HG03457 (cell line): Measurements from ENCODE around the gene EPM2A.
"Not testable (repeated sequence)": the region's sequence is repeated elsewhere in the genome, so short reads cannot be mapped to it uniquely, and the experiment has no call there.

Experiments used
- ATAC-seq: cut with Tn5 transposase; IDR thresholded peaks from one replicate; pipeline ENCODE4 v1.9.1; 2021; ENCODE audit warnings: moderate number of reproducible peaks; ENCODE audit not compliant: unreplicated experiment

Gene EPM2A

DNA sequence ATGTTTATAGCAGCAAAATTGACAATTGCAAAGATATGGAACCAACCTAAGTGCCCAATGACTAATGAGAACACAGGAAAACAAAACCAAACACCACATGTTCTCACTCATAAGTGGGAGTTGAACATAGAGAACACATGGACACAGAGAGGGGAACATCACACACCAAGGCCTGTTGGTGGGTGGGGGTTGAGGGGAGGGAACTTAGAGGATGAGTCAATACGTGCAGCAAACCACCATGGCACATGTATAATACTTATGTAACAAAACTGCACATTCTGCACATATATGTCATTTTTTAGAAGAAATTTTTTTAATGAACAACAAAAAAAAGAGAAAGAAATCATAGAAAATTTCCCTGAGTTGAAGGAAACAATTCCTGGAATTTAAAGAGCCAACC is 3.9 kb downstream of the EPM2A start:
- ATAC-seq: no peak

DNA sequence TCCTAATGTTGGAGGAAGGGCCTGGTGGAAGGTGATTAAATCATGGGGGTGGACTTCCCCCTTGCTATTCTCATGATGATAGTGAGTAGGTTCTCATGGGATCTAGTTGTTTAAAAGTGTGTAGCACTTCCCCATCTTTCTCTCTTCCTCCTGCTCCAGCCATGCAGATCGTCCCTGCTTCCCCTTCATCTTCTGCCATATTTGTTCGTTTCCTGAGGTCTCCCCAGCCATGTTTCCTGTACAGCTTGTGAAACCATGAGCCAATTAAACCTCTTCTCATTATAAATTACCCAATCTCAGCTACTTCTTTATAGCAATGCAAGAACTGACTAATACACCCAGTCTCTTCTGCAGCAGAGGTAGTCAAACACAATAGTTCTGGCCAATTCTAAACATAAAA is 5.4 kb downstream of the EPM2A start:
- ATAC-seq: no peak

DNA sequence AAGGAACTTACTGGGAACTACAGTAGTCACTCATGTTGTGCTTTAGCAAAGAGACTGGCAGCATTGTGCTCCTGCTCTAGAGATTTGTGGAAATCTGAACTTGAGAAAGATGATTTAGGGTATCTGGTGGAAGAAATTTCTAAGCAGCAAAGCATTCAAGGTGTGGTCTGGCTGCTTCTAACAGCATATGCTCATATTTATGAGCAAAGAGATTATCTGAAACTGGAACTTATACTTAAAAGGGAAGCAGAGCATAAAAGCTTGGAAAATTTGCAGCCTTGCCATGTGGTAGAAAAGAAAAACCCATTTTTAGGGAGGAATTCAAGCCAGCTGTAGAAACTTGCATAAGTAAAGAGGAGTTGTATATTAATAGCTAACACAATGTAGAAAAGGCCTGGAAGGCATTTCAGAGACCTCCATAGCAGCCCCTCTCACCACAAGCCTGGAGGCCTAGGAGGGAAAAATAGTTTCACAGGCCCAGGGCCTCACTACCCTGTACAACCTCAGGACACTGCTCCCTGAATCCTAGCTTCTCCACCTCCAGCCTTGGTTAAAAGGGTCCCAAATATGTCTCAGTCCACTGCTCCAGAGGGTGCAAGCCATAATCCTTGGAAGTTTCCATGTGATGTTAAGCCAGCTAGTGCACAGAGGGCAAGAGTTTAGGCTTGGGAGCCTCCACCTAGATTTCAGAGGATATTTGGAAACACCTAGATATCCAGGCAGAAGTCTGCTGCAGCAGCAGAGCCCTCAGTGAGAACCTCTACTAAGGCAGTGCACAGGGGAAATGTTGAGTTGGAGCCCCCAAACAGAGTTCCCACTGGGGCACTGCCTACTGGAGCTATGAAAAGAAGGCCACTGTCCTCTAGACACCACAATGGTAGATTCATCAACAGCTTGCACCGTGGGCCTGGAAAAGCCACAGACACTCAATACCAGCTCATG is 6.6 kb downstream of the EPM2A start:
- no peak for ATAC-seq

DNA sequence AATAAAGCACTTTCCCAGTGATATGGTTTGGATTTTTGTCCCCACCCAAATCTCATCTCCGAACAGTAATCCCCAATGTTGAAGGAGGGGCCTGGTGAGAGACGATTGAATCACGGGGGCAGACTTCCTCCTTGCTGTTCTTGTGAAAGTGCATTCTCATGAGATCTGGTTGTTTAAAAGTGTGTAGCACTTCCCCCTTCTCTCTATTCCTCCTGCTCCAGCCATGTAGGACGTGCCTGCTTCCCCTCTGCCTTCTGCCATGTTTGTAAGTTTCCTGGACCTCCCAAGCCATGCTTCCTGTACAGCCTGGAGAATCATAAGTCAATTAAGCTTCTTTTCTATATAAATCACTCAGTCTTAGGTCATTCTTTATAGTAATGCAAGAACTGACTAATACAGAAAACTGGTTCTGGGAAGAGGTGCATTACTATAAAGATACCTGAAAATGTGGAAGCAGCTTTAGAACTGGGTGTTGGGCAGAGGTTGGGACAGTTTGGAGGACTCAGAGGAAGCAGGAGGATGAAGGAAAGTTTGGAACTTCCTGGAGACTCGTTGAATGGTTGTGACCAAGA is 7.4 kb downstream of the EPM2A start:
- ATAC-seq: no peak

DNA sequence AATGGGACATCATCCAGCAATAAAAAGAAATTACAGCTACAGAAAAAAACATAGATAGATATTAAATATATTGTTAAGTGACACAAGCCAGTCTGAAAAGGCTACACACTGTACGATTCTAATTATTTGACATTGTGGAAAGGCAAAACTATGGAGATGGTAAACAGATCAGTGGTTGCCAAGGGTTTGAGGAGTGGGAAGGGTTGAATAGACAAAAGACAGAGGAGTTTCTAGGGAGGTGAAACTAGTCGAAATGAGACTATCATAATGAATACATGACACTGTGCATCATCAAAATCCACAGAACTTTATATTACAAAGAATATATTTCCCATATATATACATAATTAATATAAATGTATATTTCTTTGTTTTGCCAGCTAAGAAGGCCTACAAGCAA is 9.8 kb downstream of the EPM2A start:
- ATAC-seq: no peak

DNA sequence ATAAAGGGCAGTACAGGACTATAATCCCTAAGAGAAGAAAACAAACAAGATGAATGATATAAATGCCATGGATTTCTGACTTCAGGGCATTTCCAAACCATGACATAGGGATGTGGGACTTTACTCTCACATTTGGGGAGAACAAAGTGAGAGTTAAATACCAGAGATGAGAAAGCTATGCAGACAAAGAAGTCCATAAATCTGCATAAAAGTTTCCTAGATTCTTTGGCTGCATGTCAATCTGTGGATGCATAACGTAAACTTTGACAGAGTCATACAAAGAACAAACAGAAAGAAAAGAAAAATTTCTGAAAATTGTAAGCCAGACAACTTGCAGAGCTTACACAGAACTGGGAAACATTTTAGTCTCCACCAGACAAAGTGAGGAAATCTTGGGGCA is 11.7 kb downstream of the EPM2A start:
- ATAC-seq: no peak

DNA sequence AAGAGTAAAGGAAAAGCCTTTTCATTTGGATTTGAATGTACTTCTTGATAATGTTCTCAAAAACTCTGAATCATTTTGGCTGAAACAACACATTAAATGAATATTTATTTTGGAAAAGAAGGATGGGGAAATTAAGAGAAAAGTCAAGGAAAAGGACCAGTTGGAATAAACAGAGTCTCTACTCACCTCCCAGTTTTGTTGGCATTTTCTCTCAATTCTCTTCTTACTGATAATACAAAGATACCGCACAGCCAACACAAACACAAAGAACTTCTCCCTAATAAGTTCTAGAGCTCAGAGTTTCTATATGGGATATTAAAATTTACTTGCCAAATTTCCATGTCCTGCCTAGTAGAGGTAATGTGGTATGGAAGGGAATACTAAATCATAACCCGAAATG is 13.1 kb downstream of the EPM2A start:
- no peak for ATAC-seq

DNA sequence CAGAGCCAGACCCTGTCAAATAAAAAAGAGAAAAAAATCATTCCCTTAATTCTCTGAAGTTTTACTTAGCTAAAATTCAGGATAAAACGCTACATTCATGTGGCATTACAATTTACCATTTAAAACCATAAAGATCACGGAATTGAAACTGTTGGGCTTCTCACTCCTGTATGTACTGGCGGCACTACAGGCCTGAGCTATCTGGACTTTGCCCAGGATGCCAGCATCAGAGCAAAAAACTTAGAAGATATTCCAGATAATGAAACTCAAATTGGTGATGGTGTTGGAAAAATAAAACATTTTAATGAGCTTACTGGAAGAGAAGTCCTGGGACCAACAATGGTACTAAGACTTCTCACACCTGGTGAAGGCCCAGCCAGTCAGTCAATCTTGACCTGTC is 14.2 kb downstream of the EPM2A start:
- no peak for ATAC-seq

DNA sequence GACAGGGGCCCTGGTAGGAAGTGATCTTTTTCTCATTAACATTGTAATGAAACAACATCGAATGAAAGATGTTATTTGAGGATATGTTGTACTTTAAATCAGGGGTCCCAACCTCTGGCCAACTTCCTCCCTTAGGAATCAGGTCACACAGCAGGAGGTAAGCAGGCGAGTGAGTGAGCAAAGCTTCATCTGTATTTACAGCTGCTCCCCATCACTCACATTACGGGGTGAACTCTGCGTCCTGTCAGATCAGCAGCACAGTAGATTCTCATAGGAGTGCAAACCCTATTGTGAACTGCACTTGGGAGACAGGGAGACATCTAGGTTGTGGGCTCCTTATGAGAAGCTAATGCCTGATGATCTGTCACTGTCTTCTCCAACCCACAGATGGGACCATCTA is 19.9 kb downstream of the EPM2A start:
- no peak for ATAC-seq

DNA sequence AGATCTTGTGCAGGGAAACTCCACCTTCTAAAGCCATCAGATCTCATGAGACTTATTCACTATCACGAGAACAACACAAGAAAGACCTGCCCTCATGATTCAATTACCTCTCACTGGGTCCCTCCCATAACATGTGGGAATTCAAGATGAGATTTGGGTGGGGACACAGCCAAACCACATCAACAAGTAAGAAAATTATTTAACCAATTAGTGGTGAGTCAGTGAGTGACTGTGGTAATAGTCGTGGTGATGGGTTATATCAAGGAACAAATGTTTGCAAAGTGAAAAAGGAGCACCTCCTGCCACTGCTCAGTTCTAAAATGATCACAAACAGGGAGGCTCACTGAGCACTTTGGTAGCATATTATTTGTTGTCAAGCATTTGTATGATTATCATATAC is 20.6 kb downstream of the EPM2A start:
- no peak for ATAC-seq

DNA sequence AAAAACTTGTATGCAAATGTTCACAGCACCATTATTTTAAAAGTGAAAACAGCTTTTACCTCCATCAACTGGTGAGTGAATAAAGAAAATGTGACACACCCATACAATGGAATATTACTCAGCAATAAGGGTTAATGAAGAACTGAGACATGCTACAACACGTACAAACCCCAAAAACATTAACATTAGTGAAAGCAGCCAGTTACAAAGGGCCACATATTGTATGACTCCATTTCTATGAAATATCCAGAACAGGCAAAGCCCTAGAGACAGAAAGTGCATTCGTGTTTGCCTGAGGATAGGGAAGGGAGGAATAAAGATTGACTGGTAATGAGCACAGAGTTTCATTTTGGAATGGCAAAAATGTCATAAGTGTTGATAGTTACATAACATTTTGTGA is 21.5 kb downstream of the EPM2A start:
- ATAC-seq: no peak

DNA sequence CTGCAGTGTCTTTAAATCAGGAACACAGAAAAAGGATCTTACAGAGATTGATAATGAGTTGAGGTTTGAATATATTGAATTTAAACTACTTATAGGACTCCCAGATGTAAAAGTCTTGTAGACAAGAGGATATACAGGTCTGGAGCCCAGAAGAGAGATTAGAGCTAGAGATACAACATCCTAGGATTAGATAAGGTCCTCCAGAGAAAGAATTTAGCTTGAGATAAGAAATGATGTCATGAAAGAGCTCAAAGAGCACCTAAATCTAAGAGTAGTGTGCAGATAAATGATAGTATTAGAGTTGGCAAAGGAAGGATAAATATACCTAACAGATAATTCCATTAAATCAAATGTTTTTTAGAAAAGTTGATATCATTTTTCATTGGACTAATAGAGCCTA is 23.9 kb downstream of the EPM2A start:
- no peak for ATAC-seq

DNA sequence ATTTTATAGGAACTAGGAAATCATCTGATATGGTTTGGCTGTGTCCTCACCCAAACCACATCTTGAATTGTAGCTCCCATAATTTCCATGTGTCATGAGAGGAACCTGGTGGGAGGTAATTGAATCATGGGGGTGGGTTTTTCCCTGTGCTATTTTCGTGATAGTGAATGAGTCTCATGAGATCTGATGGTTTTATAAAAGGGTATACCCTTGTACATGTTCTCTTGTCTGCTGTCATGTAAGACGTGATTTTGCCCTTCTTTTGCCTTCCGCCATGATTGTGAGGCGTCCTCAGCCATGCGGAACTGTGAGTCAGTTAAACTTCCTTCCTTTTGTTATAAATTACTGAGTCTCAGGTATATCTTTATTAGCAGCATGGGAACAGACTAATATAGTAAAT is 27.9 kb downstream of the EPM2A start:
- ATAC-seq: no peak

DNA sequence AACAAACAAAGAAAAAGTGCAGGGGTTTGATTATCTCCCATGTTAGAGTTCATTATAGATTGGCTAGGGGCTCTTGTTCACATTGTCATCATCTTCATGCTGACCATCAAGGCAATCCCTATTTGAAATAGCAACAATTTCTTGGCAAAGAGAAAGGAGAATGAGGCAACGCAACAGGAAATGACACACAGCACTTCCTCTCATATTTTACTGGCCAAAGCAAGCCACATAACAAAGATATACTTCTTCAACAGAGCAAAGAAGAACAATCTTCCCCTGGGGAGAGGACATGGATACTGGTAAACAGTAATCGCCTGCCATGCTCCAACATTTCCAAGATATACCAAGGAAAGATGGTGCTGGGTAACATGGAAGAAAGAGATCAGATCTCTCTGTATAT is 29.8 kb downstream of the EPM2A start:
- ATAC-seq: no peak

DNA sequence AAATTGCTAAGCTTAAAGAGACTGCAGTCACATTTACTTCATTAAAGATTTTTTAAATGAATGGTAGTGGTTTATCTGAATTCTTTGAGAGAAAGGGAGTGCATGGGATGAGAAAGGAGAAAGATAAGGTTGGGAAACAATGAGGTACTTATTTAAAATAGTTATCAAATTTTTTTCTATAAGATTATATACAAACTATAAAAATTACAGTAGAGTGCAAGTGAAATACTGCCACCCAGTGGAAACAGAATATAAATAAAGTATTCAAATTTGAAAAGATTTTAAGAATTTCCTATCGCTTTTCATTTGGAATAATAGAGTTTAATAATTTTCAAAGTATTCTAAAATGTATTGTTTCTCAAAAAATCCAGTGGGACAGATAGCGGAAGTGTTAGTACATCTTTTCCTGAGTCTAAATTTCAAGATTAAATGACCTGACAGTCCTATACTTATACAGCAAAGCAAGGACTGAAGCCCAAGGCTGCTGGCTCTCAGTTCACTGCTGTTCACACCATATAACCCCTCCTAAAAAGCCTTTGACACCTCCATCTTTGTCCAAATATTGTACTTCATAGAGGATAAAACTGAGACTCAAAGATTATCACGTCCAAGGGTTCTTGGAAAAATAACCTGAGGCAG is 31.1 kb downstream of the EPM2A start:
- ATAC-seq: no peak

DNA sequence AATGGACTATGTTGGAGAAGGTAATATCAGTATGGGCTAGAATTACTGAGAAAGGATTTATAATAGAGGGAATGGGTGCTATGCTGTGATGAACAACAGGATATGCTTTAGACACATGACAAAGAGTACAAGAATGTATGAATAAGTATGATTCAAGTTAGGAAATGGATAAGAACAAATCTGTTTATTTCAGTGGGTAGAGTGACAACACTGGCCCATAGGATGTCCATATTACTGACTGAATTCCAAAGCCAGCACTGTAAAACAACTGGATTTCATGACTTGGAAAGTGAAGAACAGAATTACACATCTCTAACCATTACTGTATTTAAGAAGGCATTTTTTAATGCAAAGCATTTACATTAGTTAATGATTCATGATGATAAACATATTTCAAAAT is 35.9 kb downstream of the EPM2A start:
- no peak for ATAC-seq

DNA sequence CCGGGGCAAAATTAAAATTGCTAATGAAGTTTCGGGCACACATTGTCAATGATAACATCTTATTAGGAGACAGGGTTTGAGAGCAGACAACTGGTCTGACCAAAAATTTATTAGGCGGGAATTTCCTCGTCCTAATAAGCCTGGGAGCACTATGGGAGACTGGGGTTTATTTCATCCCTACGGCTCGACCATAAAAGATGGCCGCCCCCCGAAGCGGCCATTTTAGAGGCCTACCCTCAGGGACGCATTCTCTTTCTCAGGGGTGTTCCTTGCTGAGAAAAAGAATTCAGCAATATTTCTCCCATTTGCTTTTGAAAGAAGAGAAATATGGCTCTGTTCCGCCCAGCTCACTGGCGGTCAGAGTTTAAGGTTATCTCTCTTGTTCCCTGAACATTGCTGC is 37.9 kb downstream of the EPM2A start:
- ATAC-seq: not testable (repeated sequence)

DNA sequence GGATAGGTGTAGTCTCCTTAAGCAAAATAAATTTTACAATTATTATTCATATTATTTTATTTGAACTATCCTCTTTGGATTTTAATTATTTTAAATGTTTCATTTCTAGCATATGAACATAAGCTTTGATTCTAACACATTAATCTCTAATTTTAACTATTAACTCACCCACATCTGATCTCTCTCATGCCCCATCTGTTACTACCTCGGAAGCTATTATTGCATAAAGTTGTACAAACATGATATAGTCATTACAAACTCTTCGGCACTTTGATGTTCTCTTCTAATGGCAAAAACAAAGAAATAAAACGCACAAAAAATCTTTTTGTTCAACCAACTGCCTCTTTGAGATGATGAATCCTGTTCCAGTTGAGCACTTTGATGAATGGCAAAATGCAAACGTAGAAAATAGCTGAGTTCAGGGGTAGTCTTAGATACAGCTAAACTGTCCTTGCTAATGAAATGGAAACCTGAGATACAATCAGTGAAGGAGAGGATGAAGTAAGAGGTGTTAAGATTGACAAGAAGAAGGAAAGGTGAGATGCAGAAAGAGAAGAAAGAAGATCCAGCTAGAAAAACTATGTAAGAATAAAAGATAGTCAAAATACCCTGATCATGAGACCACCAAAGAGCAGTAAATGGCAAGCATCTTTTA is 41.1 kb downstream of the EPM2A start:
- ATAC-seq: no peak

DNA sequence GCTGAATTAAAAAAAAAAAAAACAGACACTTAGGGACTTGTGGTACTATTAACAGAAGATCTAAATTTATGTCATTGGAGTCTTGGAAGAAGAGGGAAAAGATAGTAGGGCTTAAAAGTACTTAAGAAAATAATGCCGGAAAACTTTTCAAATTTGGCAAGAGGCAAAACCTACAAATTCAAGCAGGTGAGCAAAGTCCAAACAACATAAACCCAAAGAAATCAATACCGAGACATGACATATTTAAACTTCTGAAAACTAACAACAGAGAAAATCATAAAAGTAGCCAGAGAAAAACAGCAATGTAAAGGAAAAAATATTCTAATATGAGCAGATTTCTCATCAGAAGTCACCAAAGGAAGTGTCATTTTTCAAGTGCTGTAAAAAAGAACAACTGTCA is 44.4 kb downstream of the EPM2A start:
- no peak for ATAC-seq

DNA sequence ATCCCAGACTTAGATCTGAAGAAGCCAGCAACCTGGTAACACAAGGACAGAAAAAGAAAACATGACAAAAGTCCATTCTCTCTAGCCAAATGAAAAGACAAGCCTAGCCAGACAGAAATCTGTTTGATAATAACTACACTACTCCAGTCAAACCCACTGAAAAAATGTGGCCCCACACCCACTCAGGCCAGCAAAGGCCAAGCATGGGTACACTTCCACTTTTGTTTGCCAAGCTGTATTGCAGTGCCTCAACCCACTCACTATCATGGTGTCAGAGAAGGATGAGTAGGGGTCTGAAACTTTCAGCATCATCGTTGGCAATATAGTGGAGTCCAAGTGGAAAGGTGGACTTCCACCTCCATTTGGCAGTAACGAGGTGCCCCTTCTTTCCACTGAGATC is 45.8 kb downstream of the EPM2A start:
- no peak for ATAC-seq

DNA sequence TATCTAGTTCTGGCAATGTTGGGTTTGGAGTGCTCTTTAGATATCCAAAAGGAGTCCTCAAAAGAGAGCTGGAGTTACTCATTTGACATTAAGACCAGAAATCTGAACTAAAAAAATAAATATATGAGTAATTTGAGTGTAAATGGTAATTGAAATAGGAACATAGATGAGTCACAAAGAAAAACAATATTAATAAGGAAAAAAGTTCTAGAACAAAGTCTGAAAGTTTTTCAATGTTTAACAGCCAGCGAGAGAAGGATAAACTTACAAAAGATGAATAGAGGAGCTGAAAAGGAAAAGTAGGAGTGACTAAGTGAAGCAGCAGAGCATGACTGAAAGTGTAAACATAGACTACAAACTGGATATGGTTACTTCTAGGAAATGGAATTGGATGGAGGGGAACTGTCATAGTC is 46.8 kb downstream of the EPM2A start:
- ATAC-seq: no peak

DNA sequence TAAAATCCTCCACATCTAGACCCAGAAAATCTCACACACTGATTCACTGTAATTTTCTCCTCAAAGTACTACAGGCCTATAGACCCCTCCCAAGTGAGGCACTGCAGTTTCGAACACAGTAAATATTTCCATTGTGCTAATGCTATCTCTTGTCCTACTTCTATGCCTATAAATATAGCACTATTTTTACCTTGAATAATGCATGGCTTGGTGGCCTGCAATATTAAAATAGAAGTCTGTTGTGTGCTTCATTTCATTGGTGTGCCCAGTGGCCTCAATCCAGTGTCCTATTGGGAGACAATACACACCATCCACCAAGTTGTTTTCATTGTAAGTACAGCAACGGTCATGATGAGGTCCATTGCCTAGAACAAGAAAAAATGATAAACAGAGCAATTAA is 49.4 kb downstream of the EPM2A start:
- ATAC-seq: no peak
